GM19395 (cell line): ENCODE results near the gene SCAPER.
"Not testable (repeated sequence)": the region's sequence is repeated elsewhere in the genome, so short reads cannot be mapped to it uniquely, and the experiment has no call there.

ENCODE experiments used
- ATAC-seq: cut with Tn5 transposase; IDR thresholded peaks from one replicate; pipeline ENCODE4 v1.9.1; 2021; ENCODE audit warnings: mild to moderate bottlenecking, moderate library complexity; ENCODE audit not compliant: unreplicated experiment

Gene SCAPER

GRCh38 chr15:76330080-76330680 lies 575.0 kb downstream of the SCAPER start:
- ATAC-seq = no peak

- ATAC-seq = no peak
Observed at GRCh38 chr15:76328958-76329357, 576.2 kb downstream of the SCAPER start.

DNA sequence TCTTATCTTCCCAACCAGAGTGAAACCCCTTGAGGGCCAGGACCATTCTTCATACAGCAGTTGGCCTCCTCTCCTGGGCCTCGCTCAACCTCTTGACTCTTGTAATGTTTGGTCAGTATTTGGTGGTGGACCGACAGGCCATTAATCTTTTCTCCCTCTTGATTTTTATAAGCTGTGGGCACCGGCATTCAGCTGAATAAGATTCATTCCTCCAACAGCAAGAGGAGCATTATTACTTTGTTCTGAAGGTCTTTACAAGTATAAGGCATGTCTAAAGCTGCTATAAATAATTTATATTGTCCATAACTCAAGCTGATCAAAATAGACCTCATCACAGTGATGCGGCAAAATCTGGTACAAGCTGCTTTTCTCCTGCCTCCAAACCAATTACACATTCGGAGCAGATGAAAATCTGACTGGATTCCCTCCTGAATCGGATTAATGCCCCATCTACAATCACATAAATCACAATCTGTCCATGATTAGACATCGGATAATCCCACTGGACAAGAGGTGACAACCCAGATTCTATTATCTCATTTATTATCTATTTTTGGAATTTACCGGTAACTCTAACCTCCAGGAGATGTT lies 576.9 kb downstream of the SCAPER start:
- ATAC-seq = no peak

DNA sequence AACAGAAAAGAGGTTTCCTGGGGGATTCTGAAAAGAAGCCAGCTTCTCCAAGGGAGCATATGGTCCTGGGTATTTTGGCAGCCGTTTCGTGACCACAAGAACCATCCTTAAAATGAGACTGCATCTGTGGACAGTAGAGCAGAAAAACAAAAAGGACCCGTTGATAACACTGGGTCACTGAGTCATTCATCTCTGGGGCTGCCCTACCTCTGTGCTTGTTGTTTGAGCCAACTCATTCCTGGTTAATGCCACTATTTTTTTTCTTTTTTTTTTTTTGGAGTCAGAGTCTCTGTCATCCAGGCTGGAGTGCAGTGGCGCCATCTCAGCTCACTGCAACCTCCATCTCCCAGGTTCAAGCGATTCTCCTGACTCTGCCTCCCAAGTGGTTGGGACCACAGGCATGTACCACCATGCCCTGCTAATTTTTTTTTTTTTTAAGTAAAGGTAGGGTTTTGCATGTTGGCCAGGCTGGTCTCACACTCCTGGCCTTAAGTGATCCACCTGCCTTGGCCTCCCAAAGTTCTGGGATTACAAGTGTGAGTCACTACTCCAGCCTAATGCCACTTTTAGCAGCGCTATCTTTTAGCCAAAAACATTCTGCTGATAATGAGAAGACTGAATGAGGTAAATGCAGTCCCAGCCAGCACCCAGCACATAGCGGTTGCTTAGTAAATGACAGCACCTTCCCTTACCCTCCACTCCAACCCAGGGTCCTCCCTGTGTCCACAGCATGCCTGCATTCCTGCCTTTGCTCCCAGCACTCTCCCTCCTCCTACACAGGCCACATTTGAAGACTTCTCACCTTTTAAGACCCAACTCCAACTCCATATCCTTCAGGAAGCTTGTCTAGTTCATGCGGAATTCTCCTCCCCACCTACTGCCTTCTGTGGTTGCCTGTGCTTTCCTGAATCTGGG lies 577.7 kb downstream of the SCAPER start:
- no peak for ATAC-seq

- no peak for ATAC-seq
Observed at GRCh38 chr15:76325704-76326103, 579.4 kb downstream of the SCAPER start.

GRCh38 chr15:76324066-76324465 lies 581.1 kb downstream of the SCAPER start:
- no peak for ATAC-seq

- ATAC-seq = no peak
Observed at GRCh38 chr15:76321602-76322001, 583.5 kb downstream of the SCAPER start.

DNA sequence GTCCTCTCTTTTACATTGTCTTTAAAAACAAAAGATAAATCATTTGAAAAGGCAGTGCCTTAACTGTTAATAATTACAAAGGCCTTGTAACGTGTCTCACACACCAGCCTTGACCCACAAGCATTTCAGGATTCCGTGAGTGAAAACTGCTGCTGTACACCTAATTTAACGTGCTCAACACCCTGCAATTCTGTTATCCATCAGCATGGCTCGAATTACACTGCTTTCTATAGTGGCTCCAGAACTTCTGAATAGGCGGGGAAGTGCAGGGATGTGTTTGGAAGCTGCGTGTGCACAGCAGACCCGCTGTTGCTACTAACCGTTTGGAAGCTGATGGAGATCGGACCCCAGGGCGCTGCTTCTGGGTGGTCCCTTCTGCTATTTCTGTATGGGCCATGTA lies 584.0 kb downstream of the SCAPER start:
- ATAC-seq = no peak

- no peak for ATAC-seq
Observed at GRCh38 chr15:76320012-76320411, 585.1 kb downstream of the SCAPER start.

GRCh38 chr15:76313731-76314130 lies 591.4 kb downstream of the SCAPER start:
- ATAC-seq = no peak

GRCh38 chr15:76313175-76313567 lies 592.0 kb downstream of the SCAPER start:
- not testable (repeated sequence) for ATAC-seq

DNA sequence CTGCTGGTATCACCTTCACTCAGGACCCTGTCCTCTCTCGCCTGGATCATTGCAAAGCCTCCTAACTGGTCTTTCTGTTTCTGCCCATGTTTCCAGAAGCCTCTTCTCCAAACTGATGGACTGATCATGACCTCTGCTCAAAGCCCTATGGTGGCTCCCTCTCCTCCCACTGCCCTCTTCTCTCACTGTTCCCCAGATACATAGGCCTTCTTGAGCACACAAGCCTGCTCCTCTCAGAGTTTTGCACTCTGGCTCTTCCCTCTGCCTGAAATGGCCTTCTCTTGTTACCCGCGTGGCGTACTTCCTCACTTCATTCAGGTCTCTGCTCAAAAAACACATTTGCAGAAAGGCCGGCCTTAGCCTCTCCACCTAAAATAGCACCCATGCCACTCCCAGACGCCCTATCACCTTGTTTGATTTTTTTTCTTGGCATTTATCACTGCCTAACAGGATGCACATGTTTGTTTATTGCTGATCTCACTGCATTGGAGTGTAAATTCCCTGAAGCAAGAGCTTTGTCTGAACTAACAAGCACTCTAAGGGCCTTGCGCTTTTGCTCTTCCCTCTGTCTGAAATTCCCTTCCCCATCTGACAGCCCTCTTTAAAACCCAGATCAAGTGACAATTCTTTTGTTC lies 592.5 kb downstream of the SCAPER start:
- ATAC-seq = no peak

- peak; percentile 95 for ATAC-seq
Observed at GRCh38 chr15:76311100-76311953, 593.8 kb downstream of the SCAPER start, which contains the start of gene ETFA. ETFA (minus strand) TSS chr15:76311469; CDS start chr15:76311388, 81 bp downstream.

- peak; percentile 27 for ATAC-seq
Observed at GRCh38 chr15:76310475-76311099, 594.6 kb downstream of the SCAPER start.

- no peak for ATAC-seq
Observed at GRCh38 chr15:76309601-76310330, 595.4 kb downstream of the SCAPER start.

DNA sequence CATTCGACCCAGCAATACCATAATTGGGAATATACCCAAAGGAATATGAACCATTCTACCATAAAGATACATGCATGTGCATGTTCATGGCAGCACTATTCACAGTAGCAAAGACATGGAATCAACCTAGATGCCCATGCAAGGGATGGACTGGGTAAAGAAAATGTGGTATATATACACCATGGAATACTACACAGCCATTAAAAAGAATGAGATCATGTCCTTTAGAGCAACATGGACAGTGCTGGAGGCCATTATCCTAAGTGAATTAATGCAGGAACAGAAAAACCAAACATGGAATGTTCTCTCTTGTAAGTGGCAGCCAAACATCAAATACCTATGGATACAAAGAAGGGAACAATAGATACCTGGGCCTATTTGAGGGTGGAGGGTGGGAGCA lies 601.2 kb downstream of the SCAPER start:
- no peak for ATAC-seq

- no peak for ATAC-seq
Observed at GRCh38 chr15:76299786-76300185, 605.4 kb downstream of the SCAPER start.

GRCh38 chr15:76298986-76299385 lies 606.2 kb downstream of the SCAPER start:
- ATAC-seq = no peak

GRCh38 chr15:76297951-76298350 lies 607.2 kb downstream of the SCAPER start:
- not testable (repeated sequence) for ATAC-seq
